Measurements from ENCODE around the gene MRPS7. TPM values are rescaled to one million over a fixed set of nuclear protein-coding genes. Genes with fewer than 3 reads are reported as not detected.

MRPS7 gene
- total RNA-seq, 2 donors from 2014 or later: 81.0 to 82.5 TPM

DNA sequence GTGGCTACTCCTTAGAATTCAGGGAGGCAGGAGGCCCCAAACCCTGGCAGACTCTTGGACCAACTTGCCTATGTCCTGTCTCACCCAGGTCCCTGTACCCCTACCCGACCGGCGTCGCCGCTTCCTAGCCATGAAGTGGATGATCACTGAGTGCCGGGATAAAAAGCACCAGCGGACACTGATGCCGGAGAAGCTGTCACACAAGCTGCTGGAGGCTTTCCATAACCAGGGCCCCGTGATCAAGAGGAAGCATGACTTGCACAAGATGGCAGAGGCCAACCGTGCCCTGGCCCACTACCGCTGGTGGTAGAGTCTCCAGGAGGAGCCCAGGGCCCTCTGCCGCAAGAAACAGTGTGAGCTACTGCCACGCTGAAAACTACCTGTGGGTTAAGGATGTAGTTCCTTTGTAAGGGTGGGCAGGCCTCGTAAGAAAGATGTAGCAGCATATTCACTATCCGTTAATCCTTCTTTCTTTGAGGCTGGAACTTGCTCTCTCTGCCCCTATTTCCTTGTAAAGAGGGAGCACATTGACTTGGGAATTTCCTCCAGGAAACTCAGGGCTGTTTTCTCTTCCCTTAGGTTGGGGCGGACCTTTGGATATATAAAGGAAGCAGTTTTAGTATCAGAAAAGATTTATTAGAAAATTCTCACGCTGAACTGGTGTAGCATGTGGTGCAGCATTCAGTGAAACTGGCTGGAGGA, 4.1 kb downstream of the MRPS7 start:
- no peak overlapping the region for H3K4me3 ChIP-seq (ENCODE audit: low read length)
- Mint-ChIP-seq H3K4me1 (peaks cover 18% of the 10 kb centered on the region), H3K27me3 (ENCODE audit: insufficient read depth) (no peaks in the 10 kb centered on the region), H3K4me3 (no peak overlapping the region), H3K27ac (no peak overlapping the region), H3K36me3 (ENCODE audit: low read depth) (peaks cover 33% of the 10 kb centered on the region), H3K9me3 (no peaks in the 10 kb centered on the region)
- no peaks in the 10 kb centered on the region for H3K9me3 ChIP-seq (ENCODE audit: control insufficient read depth, low read length)
- H3K9ac ChIP-seq (ENCODE audit: extremely low read depth, low read length, poor library complexity, severe bottlenecking): no peak overlapping the region
- peaks cover 40% of the 10 kb centered on the region for H3K36me3 ChIP-seq (ENCODE audit: control insufficient read depth, insufficient read depth, low read length)
- H3K27ac ChIP-seq (ENCODE audit: low read depth, low read length): no peak overlapping the region
- peaks cover 6% of the 10 kb centered on the region for H3K4me1 ChIP-seq (ENCODE audit: control insufficient read depth, insufficient read depth, low read length)
- DNase-seq: no peak
- WGBS, 2 experiments (ENCODE audit: insufficient coverage in 1 of 2, insufficient read length in 1 of 2): 97 to 99% methylated on average over 15 to 17 of the region's 17 CpGs
- H3K27me3 ChIP-seq (ENCODE audit: control insufficient read depth, insufficient read depth, low read length, poor library complexity, severe bottlenecking): no peaks in the 10 kb centered on the region
- TF ChIP-seq, protein P1, sequence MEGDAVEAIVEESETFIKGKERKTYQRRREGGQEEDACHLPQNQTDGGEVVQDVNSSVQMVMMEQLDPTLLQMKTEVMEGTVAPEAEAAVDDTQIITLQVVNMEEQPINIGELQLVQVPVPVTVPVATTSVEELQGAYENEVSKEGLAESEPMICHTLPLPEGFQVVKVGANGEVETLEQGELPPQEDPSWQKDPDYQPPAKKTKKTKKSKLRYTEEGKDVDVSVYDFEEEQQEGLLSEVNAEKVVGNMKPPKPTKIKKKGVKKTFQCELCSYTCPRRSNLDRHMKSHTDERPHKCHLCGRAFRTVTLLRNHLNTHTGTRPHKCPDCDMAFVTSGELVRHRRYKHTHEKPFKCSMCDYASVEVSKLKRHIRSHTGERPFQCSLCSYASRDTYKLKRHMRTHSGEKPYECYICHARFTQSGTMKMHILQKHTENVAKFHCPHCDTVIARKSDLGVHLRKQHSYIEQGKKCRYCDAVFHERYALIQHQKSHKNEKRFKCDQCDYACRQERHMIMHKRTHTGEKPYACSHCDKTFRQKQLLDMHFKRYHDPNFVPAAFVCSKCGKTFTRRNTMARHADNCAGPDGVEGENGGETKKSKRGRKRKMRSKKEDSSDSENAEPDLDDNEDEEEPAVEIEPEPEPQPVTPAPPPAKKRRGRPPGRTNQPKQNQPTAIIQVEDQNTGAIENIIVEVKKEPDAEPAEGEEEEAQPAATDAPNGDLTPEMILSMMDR (conservative IDR thresholded peaks at IDR 0.05): no peak

DNA sequence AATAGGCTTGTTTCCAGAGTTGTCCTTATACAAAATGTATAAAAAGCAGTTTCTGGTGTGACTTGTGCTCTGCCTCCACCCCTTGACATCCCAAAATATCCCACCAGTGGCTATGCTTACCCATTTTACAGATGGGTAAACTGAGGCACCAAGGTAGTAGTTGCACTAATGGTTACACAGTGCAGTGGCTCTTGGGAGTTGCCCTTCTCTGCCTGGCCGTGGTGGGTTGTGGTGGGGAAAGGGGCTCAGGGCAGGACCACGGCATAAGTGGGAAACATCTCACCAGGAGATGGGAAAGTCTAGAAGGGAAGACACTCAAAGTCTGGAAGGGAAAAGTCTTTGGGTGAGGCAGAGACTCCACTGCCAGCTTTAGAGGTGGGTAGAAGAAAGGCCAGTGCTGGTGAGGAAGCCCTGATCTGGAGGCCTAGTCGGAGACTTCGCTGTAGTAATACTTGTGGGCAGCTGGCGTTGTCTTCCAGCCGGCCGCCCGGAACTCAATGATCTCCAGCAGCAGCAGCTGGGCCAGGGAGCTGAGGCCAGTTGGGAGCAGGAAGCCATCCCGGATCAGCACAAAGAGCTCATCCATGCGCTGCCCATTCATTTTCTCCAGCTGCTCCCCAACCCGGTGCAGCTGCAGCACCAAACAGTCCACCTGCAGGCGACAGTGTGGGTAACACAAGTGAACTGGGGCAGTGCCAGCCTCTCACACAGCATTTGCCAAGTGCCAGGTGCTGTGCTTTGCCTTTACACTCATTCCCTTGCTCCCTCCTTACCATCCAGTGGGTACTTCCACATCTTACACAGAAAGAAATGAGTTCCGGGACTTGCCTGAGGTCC, 4.9 kb downstream of the MRPS7 start:
- no peaks in the 10 kb centered on the region for H3K27me3 ChIP-seq (ENCODE audit: control insufficient read depth, insufficient read depth, low read length, poor library complexity, severe bottlenecking)
- no peak overlapping the region for H3K4me3 ChIP-seq (ENCODE audit: low read length)
- H3K36me3 Mint-ChIP-seq (ENCODE audit: low read depth): peaks cover 33% of the 10 kb centered on the region
- H3K9me3 Mint-ChIP-seq: no peaks in the 10 kb centered on the region
- H3K27ac ChIP-seq (ENCODE audit: low read depth, low read length): no peak overlapping the region
- H3K9ac ChIP-seq (ENCODE audit: extremely low read depth, low read length, poor library complexity, severe bottlenecking): no peak overlapping the region
- 89 to 95% methylated on average over 5 to 13 of the region's 13 CpGs for WGBS, 2 experiments (ENCODE audit: insufficient coverage in 1 of 2, insufficient read length in 1 of 2)
- peaks cover 6% of the 10 kb centered on the region for H3K4me1 ChIP-seq (ENCODE audit: control insufficient read depth, insufficient read depth, low read length)
- no peaks in the 10 kb centered on the region for H3K9me3 ChIP-seq (ENCODE audit: control insufficient read depth, low read length)
- peaks cover 40% of the 10 kb centered on the region for H3K36me3 ChIP-seq (ENCODE audit: control insufficient read depth, insufficient read depth, low read length)
- no peak overlapping the region for H3K27ac Mint-ChIP-seq
- H3K4me3 Mint-ChIP-seq: no peak overlapping the region
- no peaks in the 10 kb centered on the region for H3K27me3 Mint-ChIP-seq (ENCODE audit: insufficient read depth)
- H3K4me1 Mint-ChIP-seq: peaks cover 16% of the 10 kb centered on the region
- DNase-seq: no peak
- TF ChIP-seq, protein P1 (conservative IDR thresholded peaks at IDR 0.05): no peak

DNA sequence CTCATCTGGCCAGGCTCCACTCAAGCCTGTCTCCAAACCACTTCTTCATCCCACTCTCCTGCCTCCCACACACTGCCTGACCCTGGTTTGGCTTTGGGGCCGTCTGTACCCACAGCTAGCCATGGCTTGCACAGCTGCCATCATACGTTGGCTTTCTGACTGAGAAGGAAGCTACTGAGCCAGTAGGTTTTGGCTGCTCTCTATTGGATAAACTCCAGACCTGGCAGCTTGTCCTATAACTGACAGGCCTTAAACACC, 5.4 kb downstream of the MRPS7 start:
- Histone ChIP-seq H3K4me3 (ENCODE audit: low read length) (no peak overlapping the region), H3K27me3 (ENCODE audit: control insufficient read depth, insufficient read depth, low read length, poor library complexity, severe bottlenecking) (no peaks in the 10 kb centered on the region), H3K9ac (ENCODE audit: extremely low read depth, low read length, poor library complexity, severe bottlenecking) (no peak overlapping the region), H3K4me1 (ENCODE audit: control insufficient read depth, insufficient read depth, low read length) (peaks cover 9% of the 10 kb centered on the region), H3K27ac (ENCODE audit: low read depth, low read length) (no peak overlapping the region), H3K9me3 (ENCODE audit: control insufficient read depth, low read length) (no peaks in the 10 kb centered on the region), H3K36me3 (ENCODE audit: control insufficient read depth, insufficient read depth, low read length) (peaks cover 40% of the 10 kb centered on the region)
- no peaks in the 10 kb centered on the region for H3K27me3 Mint-ChIP-seq (ENCODE audit: insufficient read depth)
- no peak for DNase-seq
- H3K36me3 Mint-ChIP-seq (ENCODE audit: low read depth): peaks cover 33% of the 10 kb centered on the region
- peaks cover 16% of the 10 kb centered on the region for H3K4me1 Mint-ChIP-seq
- 94 to 96% methylated on average over 2 of the region's 2 CpGs for WGBS, 2 experiments (ENCODE audit: insufficient coverage in 1 of 2, insufficient read length in 1 of 2)
- no peak overlapping the region for H3K27ac Mint-ChIP-seq
- no peak overlapping the region for H3K4me3 Mint-ChIP-seq
- no peaks in the 10 kb centered on the region for H3K9me3 Mint-ChIP-seq
- TF ChIP-seq, protein P1 (conservative IDR thresholded peaks at IDR 0.05): no peak

All from endodermal cell (in vitro differentiated cells).